Measurements from ENCODE around the gene NR2E3. TPM values are rescaled to one million over a fixed set of nuclear protein-coding genes. Genes with fewer than 3 reads are reported as not detected.
"Not testable (repeated sequence)": the region's sequence is repeated elsewhere in the genome, so short reads cannot be mapped to it uniquely, and the experiment has no call there.

Gene NR2E3
- total and polyA plus RNA-seq, 2 of the 13 experiments (the other 11 are each of a cell fraction or from before 2014, with no cell fraction given): not detected

DNA sequence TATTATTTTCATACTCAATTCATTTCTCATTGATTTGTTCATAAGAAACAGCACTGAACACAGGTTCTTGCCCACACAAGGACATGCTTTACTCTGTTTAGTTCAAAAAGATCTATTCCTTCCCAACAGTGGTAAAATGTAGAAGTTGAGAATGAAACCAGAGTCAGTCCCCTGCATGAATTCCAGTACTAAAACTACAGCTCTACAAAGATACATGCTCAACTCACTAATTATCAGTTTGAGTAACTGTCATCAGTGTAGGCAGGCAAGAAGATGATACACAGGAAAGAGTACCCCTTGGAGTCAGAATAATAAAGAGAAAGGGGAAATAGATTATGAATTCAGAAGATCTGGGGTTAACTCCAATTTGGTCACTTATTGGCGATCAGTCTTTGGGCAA lies 43.2 kb downstream of the NR2E3 start (continued):
- TF ChIP-seq HNRNPL (IDR thresholded peaks at IDR 0.05; ENCODE audit: low read depth, low read length) (no peak), PPARG (CRISPR knock-in tag; conservative IDR thresholded peaks at IDR 0.05) (no peak), ZBTB3 (CRISPR knock-in tag; IDR thresholded peaks at IDR 0.05; ENCODE audit: borderline replicate concordance, low read depth) (no peak), TBP (CRISPR knock-in tag; IDR thresholded peaks at IDR 0.05) (no peak), ZNF781 (CRISPR knock-in tag; IDR thresholded peaks at IDR 0.05; ENCODE audit: borderline replicate concordance, not compliant biosample characterization) (no peak), TRIM22 (IDR thresholded peaks at IDR 0.05) (no peak), NFE2 (CRISPR knock-in tag; IDR thresholded peaks at IDR 0.05) (no peak)

GRCh38 chr15:71858232-71858631 lies 47.9 kb downstream of the NR2E3 start:
- H3K27ac ChIP-seq (ENCODE audit: extremely low read length, insufficient read depth, low read length); CTCF ChIA-PET (ENCODE audit: low intra/inter-chr PET ratio, low total read pairs); DNase-seq (ENCODE audit: low spot score); intact Hi-C loops (cut with micrococcal nuclease; ENCODE audit: unreplicated experiment); H3K36me3 ChIP-seq (replicated peaks in 1 of 2; ENCODE audit: control insufficient read depth in 1 of 2, insufficient read depth in 2 of 2, low read length in 2 of 2); H3K27me3 ChIP-seq (ENCODE audit: control insufficient read depth in 1 of 2, insufficient read depth in 2 of 2, low read length in 2 of 2); BruUV-seq (replicated peaks); H4K20me1 ChIP-seq (ENCODE audit: insufficient read depth, low read length); H3K9ac ChIP-seq (ENCODE audit: insufficient read depth, low read depth, low read length); ATAC-seq; POLR2A ChIA-PET; H2AFZ ChIP-seq (ENCODE audit: low read length); in situ Hi-C loops (cut with HindIII; ENCODE audit: extremely low pct_ligation_motif_present, low pct_unique_long_range_greater_than_20kb); H3K79me2 ChIP-seq (ENCODE audit: insufficient read depth, low read length); H3K4me2 ChIP-seq (ENCODE audit: low read depth, low read length); H3K9me3 ChIP-seq (ENCODE audit: low read length); FAIRE-seq; H3K4me1 ChIP-seq (ENCODE audit: insufficient read depth, low read length); H3K4me3 ChIP-seq (replicated peaks in 1 of 3; ENCODE audit: insufficient read depth in 1 of 3, low read depth in 2 of 3, low read length in 3 of 3): not testable (repeated sequence)
- 94% methylated on average over 4 of the region's 4 CpGs for WGBS (ENCODE audit: low lambda C conversion rate)

Small RNAs within 50 kb of the gene (small RNA-seq; reads per million reads assigned to genes)
- gene RNA5SP399 (ENCODE audit: insufficient read depth in 2 of 3, insufficient read length in 3 of 3, low read depth in 2 of 3, low replicate concordance in 1 of 3): 0 reads per million in 3 experiments

All from HepG2 (cell line).